ENCODE measurements around the gene RGS7.
"Not testable (repeated sequence)": the region's sequence is repeated elsewhere in the genome, so short reads cannot be mapped to it uniquely, and the experiment has no call there.

RGS7 gene

DNA sequence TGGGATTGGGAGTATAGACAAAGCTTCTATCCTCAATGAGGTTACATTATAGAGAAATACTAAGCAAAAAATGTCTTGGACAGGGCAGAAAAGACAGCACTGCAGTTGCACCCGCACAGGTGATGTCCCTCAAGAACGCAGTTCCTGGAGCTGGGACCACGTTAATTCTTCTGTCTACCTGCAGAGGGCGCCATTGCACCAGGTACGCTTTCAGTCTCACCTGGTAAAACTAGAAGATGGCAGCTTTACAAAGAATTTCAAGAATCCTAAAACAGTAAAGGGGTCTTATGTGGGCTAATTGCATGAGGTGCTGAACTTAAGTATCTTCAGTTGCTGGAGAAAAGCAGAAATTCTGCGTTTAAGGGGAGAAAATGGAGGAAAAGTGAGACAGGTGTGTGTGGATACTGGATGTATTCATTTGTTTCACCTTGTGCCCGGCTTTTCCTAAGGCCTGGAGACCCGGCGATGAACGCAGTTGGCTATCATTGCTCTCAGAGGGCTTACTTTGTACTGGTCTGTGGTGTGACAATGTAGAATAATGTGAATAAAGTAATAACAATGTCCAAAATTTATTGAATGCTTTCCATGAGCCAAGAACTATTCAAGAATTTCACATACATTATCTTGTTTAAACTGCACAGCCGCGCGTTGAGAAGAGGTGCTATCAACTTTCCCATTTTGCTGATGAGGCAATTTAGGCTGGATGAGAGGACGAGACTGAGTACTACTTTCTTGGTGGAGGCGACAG, 468.8 kb downstream of the RGS7 start:
- peak; percentile 39 for DNase-seq

DNA sequence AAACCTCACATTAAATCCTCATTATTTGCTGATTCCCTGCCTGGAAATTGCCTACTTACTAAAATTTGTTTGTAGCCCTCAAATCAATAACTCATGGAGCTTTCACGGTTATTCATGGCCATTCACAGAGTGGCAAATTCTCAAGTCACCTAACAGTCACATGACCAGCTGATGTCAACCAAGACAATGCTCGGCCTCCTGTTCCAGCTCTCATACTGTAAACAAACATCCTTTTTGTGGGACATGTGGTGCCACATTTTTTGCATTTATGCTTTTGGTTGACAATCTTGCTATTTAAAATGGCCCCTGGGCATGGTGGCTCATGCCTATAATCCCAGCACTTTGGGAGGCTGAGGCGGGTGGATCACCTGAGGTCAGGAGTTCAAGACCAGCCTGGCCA, 473.5 kb downstream of the RGS7 start:
- DNase-seq, result no peak

DNA sequence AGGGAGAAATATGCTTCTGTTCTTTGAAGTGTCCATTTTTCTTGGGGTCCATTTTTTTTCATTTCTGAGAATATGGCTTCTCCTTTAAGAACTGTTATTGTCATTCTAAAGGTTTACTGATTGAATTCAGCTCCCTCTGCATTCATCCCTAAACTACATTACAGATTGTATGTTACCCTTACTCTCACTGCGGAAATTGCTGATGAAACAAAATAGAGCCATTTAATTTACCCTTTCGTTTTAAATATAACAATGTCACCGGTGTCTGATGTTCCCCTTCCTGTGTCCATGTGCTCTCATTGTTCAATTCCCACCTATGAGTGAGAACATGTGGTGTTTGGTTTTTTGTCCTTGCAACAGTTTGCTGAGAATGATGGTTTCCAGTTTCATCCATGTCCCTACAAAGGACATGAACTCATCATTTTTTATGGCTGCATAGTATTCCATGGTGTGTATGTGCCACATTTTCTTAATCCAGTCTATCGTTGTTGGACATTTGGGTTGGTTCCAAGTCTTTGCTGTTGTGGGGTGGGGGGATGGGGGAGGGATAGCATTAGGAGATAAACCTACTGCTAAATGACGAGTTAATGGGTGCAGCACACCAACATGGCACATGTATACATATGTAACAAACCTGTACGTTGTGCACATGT, 474.2 kb downstream of the RGS7 start:
- not testable (repeated sequence) for DNase-seq

GRCh38 chr1:240878631-240879030, 478.4 kb downstream of the RGS7 start:
- DNase-seq, result no peak

- no peak for DNase-seq
Observed at GRCh38 chr1:240877605-240878004, 479.4 kb downstream of the RGS7 start.

DNA sequence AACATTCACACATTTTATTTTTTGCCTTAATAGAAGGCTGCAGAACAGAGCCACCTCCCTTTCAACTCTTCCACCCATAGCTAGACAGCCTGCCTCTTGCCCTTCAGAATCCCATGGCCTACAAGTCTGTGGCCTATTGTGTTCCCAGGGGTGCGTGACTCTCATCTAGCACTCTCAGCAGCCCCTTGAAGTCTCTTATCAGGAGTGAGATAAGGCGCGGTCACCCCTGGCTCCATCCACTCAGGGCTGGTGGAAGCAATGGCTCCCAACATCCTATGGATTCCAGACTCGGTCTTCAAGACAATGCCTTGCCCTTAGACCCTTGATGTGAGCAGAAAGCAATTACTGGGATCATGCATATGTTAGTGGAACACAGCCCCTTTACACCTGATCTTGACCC, 480.9 kb downstream of the RGS7 start:
- no peak for DNase-seq

DNA sequence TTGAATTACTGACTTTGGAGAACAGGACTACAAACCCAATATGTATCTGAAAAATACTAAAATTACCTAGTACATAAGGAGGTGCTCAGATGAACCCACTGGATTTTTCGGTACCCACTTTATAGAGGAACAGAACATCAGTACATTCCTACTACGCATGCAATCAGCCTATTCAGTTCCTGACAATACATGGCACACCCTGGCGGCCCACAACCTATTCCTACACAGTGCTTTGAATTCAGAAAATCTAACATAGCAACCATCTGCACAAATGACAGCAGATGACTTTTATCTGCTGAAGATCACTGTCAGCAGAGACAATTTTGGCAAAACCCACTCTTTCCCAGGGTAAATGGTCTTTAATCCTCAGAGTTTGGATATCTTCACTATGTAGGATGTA, 487.9 kb downstream of the RGS7 start:
- DNase-seq, result no peak

DNA sequence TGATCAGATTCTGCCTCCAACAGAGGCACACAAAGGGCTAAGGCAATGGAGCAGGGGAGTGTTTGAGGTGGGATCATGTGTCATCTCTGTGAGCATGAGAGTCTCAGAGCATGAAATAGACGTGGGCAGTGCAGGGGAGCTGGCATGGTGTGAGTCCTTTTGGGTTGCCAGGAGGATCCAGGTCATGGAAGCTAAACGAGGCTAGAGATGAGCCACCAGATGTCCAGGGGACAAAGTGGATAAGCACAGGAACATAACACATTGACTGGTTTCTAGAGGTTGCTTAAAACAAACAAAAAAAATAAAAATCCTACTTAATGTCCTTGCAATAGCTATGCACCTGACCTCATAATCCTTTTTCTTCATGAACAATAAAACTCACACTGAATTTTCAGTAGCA, 490.3 kb downstream of the RGS7 start:
- DNase-seq, result no peak

DNA sequence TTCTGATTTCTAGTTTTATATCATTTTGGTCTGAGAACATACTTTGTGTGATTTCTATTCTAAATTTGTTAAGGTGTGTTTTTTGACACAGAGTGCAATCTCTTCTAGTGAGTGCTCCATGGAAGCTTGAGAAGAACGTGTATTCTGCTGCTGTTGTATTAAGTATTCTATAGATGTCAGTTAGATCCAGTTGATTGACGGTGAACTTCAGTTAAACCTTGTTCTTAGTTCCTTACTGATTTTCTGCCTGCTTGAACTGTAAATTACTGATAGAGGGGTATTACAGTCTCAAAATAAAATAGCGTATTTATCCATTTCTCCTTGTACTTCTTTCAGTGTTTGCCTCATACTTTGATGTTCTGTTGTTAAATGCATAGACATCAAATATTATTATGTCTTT, 497.0 kb downstream of the RGS7 start:
- DNase-seq, result no peak

DNA sequence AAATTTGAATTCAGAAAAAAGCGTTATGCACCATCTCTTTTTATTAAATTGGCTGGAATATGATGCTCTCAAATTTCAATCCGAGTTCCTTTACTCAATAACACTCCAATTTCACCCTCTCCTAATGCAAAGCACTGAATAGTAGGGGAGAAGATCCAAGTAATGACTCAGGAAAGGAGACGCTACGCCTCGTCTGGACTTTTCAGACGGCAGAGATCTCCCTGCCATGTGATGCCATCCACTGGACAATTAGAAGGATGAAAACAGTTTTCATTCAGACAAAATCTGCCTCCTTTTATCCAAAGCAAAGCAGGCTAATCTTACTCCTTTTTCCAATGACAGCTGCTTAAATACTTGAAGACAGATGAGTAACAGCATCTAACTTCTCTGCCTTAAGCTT, 502.6 kb downstream of the RGS7 start:
- DNase-seq, result no peak

DNA sequence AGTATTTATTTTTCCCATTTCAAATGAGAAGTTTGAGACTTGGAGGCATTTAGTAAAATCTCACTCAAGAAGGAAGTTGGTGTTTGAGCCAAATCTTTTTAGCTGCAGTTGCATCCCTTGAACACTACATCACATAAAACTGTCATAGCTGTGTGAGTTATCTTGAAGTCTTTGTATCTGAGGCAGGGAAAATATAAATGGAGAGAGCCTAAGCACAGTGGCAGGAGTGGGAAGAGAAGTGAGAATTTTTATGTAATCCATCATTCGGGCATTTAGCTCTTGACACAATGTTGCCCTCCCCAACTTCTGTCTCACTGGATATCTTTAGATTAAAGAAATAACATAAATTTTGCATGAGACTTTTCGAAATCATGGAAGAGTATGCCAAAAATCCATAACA, 509.7 kb downstream of the RGS7 start:
- DNase-seq, result no peak

DNA sequence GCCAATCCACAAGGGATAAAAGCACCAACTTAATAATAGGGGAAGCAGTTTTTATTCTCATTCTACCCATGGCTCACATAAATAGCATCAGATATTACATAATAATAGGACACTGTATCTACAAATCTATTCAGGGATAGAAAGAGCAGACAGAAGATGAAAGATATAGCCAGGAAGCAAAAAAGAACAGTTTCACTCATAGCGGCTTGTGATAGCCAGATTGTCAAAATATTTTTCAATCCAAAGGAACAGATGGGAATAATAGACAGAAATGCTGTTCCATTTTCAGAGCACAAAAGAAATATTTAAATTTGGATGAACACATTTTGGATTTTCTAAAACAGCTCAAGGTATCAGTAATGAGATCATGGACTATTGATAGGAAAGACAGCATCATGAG, 512.5 kb downstream of the RGS7 start:
- DNase-seq, result no peak

- no peak for DNase-seq
Observed at GRCh38 chr1:240843798-240844197, 513.2 kb downstream of the RGS7 start.

- DNase-seq, result no peak
Observed at GRCh38 chr1:240836271-240836670, 520.7 kb downstream of the RGS7 start.

DNA sequence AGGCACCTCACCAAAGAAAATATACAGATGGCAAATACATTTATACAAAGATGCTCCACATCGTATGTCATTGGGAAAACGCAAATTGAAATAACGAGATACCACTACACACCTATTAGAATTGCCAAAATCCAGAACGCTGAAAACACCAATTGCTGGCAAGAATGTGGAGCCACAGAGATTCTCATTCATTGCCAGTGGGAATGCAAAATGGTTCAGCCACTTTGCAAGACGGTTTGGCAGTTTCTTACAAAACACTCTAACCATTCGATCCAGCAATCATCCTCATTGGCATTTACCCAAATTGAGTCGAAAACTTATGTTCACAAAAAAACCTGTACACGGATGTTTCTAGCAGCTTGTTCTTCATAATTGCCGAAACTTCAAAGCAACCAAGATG, 521.7 kb downstream of the RGS7 start:
- DNase-seq, result no peak

GRCh38 chr1:240833075-240833474, 523.9 kb downstream of the RGS7 start:
- no peak for DNase-seq

DNA sequence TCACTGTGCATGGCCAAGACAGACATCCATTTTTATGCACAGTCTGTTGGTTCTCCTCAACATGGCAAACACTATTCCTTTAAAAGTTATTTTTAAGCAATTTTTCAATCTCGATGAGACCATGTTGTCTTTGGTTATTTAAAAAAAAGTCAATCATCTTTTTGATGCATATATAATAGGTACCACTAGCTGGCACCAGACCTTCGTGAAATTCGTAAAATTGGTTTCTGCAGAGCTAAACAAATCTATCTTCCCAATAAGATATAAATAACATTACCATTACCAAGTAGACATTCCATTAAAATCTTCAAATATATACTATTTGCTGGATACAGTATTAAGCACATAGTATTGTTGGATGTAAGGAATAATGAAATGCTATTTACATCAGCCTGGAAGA, 525.1 kb downstream of the RGS7 start:
- DNase-seq, result no peak

- DNase-seq, result peak; percentile 51
Observed at GRCh38 chr1:240831191-240831631, 525.8 kb downstream of the RGS7 start.

DNA sequence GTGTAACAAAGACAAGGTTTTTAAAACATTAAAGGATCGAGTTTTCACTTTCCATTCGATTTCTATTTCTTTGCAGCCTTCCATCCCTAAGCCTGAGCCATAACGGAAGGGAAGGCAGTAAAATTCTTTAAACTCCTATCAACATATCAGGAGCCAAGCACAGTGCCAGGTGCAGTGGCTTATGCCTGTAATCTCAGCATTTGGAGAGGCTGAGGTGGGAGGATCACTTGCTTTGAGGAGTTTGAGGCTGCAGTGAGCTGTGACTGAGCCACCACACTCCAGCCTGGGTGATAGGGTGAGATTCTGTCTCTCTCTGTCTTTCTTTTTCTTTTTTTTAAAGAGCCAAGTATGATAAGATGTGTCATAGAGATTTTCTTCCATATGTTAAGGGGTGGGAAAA, 527.5 kb downstream of the RGS7 start:
- DNase-seq, result no peak

DNA sequence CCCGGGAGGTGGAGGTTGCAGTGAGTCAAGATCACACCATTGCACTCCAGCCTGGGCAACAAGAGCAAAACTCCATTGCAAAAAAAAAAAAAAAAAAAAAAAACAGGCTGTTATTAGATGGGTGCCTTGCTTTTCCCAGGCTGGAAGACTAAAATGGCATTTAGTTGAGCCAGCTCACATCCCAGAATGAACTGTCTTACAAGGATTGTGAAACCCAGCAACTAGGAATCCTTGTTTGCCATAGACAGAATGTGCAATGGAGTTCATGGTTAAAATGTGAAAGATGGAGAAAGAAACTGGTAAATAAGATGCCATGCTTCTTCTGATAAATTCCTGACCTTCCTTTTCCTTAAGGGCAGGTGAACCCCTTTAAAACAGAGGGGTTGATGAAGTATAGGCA, 529.2 kb downstream of the RGS7 start:
- DNase-seq, result no peak

DNA sequence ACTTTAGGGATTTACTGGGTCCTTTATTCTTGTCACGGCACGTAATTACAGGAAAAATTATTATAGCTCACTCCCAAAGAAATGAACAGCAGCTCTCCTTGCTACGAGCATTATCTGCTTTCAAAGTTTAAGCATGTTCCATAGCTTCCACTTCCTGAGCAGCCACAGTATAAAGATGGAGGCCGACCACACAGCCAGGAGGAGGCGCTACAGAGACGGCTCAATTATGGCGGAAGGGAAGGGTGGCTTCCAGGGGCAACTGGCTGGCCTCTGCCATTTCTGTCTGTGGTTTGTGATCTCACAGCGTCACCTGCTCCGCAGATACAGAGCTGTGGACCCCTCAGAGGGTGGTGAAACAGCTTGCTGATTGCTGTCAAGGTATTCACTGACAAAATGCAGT, 532.8 kb downstream of the RGS7 start:
- no peak for DNase-seq

- DNase-seq, result no peak
Observed at GRCh38 chr1:240823357-240823756, 533.6 kb downstream of the RGS7 start.

DNA sequence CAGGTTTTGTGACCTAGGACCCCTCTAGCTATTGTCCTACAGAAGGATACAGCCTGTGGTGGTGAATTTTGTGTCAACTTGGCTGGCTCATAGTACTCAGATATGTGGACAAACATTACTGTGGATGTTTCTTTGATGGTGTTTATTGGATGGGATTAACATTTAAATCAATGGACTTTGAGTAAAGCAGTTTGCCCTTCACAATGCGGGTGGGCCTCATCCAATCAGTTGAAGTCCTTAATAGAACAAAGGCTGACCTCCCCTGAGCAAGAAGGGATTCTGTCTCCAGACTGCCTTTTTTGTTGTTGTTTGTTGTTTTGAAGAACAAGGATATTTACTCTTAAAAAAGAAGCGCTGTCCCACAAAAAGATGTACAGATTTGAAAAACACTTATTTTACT, 535.1 kb downstream of the RGS7 start:
- DNase-seq, result no peak

- DNase-seq, result no peak
Observed at GRCh38 chr1:240820816-240821215, 536.2 kb downstream of the RGS7 start.

GRCh38 chr1:240816472-240816871, 540.5 kb downstream of the RGS7 start:
- no peak for DNase-seq

Measured in kidney glomerular epithelial cell (primary cell).